B cell (primary cell): ENCODE measurements around the gene TSPAN2. TPM values are rescaled to one million over a fixed set of nuclear protein-coding genes. Genes with fewer than 3 reads are reported as not detected.

Experiments
- ATAC-seq: fragments of 200-7000 bp; cut with Tn5 transposase; one replicate; pipeline ENCODE4 v1.10.0; 2021; ENCODE audit warnings: low read depth, mild to moderate bottlenecking, moderate number of reproducible peaks, moderate library complexity
- CTCF ChIA-PET: fragments of 350-600 bp; sonication (Branson Sonifier 250); formaldehyde crosslinking; loops from one replicate; lab custom pipeline; 2021; ENCODE audit warnings: antibody characterized with exemption, inconsistent platforms; lab: Charles Lee
- POLR2A ChIA-PET: fragments of 350-600 bp; sonication (Branson Sonifier 250); formaldehyde crosslinking; loops from one replicate; lab custom pipeline; 2021; ENCODE audit warnings: antibody characterized with exemption; lab: Charles Lee
- DNase-seq: peaks from one replicate; pipeline ENCODE4 v3.0.0; 2013
- H2AFZ ChIP-seq: 2 replicates; pipeline ENCODE4 v1.6.1; 2012; ENCODE audit warnings: mild to moderate bottlenecking, low read depth, low read length; ENCODE audit not compliant: insufficient read depth, poor library complexity, severe bottlenecking
- H3K27ac ChIP-seq, 2 donors: 1 replicate in 1 of 2; 2 replicates in 1 of 2; pipeline ENCODE4 v1.5.1; 2012 to 2013; ENCODE audit warnings: low read length in 2 of 2, mild to moderate bottlenecking in 2 of 2, moderate library complexity in 1 of 2
- H3K27me3 ChIP-seq, 4 experiments: fragments of 200-600 bp in 1 of 4; sonication (generic) in 1 of 4; replicated peaks in 1 of 4; 1 replicate in 2 of 4; 2 replicates in 2 of 4; pipeline versions ENCODE4 v1.6.1 to v1.7.0; 2013 to 2016; ENCODE audit warnings: low read length in 3 of 4, mild to moderate bottlenecking in 2 of 4, mixed read lengths in 1 of 4, moderate library complexity in 1 of 4; ENCODE audit not compliant: insufficient read depth in 4 of 4, control insufficient read depth in 3 of 4; ENCODE audit errors: control extremely low read depth in 1 of 4
- H3K36me3 ChIP-seq, 2 experiments: replicated peaks in 1 of 2; 1 replicate in 1 of 2; 2 replicates in 1 of 2; pipeline versions ENCODE4 v1.6.1 to v1.7.1; 2013; ENCODE audit warnings: low read length in 1 of 2; ENCODE audit not compliant: insufficient read depth in 2 of 2, control insufficient read depth in 1 of 2; ENCODE audit errors: control extremely low read depth in 1 of 2, extremely low read depth in 1 of 2
- H3K4me1 ChIP-seq, 2 donors: fragments of 200-600 bp in 1 of 2; sonication (generic) in 1 of 2; 1 replicate in 1 of 2; 2 replicates in 1 of 2; pipeline versions ENCODE4 v1.5.1 to v1.6.1; 2013 to 2017; ENCODE audit warnings: low read length in 2 of 2; ENCODE audit not compliant: control insufficient read depth in 2 of 2, insufficient read depth in 2 of 2
- H3K4me2 ChIP-seq: replicated peaks from 2 replicates; pipeline ENCODE3; 2012; ENCODE audit warnings: mild to moderate bottlenecking, low read depth, low read length; ENCODE audit not compliant: poor library complexity, severe bottlenecking
- H3K4me3 ChIP-seq, 5 experiments: fragments of 200-600 bp in 1 of 5; sonication (generic) in 1 of 5; 1 replicate in 3 of 5; 2 replicates in 2 of 5; pipeline versions ENCODE4 v1.5.1 to v1.7.0; 2011 to 2016; ENCODE audit warnings: low read length in 4 of 5, mild to moderate bottlenecking in 4 of 5, low read depth in 2 of 5, control low read depth in 1 of 5, moderate library complexity in 1 of 5; ENCODE audit not compliant: insufficient read depth in 1 of 5; ENCODE audit errors: control extremely low read depth in 1 of 5, extremely low read depth in 1 of 5
- H3K79me2 ChIP-seq: fragments of 200-600 bp; sonication (generic); one replicate; pipeline ENCODE4 v1.6.0; 2016; ENCODE audit warnings: low read length; ENCODE audit not compliant: control insufficient read depth, insufficient read depth
- H3K9ac ChIP-seq: fragments of 200-600 bp; sonication (generic); 2 replicates; pipeline ENCODE4 v1.6.1; 2017; ENCODE audit warnings: mild to moderate bottlenecking, low read length, moderate library complexity
- H3K9me3 ChIP-seq, 3 donors: one replicate each; pipeline versions ENCODE4 v1.6.1 to v1.7.1; 2013; ENCODE audit warnings: low read length in 2 of 3; ENCODE audit not compliant: control insufficient read depth in 2 of 3, insufficient read depth in 1 of 3; ENCODE audit errors: control extremely low read depth in 1 of 3
- H4K20me1 ChIP-seq: 2 replicates; pipeline ENCODE4 v1.6.0; 2012; ENCODE audit warnings: mild to moderate bottlenecking, low read length; ENCODE audit not compliant: insufficient read depth, control insufficient read depth, poor library complexity, severe bottlenecking
- H3K27ac Mint-ChIP-seq: one replicate; pipeline ENCODE4 v1.8.0; 2021; ENCODE audit warnings: mixed read lengths
- H3K27me3 Mint-ChIP-seq: one replicate; pipeline ENCODE4 v1.8.0; 2021; ENCODE audit warnings: mixed read lengths
- H3K4me1 Mint-ChIP-seq: one replicate; pipeline ENCODE4 v1.8.0; 2021; ENCODE audit warnings: mixed read lengths
- H3K4me3 Mint-ChIP-seq: one replicate; pipeline ENCODE4 v1.8.0; 2021; ENCODE audit warnings: mixed read lengths
- H3K9me3 Mint-ChIP-seq: one replicate; pipeline ENCODE4 v1.8.0; 2022; ENCODE audit warnings: mixed read lengths; ENCODE audit not compliant: insufficient read depth
- EZH2 ChIP-seq: IDR thresholded peaks from 2 replicates; pipeline ENCODE4 v1.6.1; 2012; ENCODE audit warnings: borderline replicate concordance, low read depth, mild to moderate bottlenecking, moderate library complexity, low read length; ENCODE audit not compliant: insufficient read depth, poor library complexity, severe bottlenecking
- WGBS: methylation state at CpG from one replicate; pipeline ENCODE4 v1.1.5; 2013; ENCODE audit warnings: missing lambda C conversion rate; ENCODE audit not compliant: insufficient coverage; 5-methylcytosine and 5-hydroxymethylcytosine counted together
- intact Hi-C: fragments of 100-400 bp; cut with micrococcal nuclease; formaldehyde crosslinking; loops from one replicate; pipeline ENCODE4 v1.10.0; 2022
- polyA plus RNA-seq: library from polyadenylated mRNA; depleted of rRNA; stranded (reverse); fragments of >200 nt; gene quantifications from 2 replicates; pipeline ENCODE4 v1.2.3, GENCODE V29; 2012
- total RNA-seq, 2 donors: library from RNA; stranded (reverse); fragments of 120-200 nt in 1 of 2; gene quantifications; 1 replicate in 1 of 2; 2 replicates in 1 of 2; pipeline versions ENCODE4 v1.2.3 to v1.2.4, GENCODE V29; 2013 to 2022
- TF ChIP-seq, protein P1 (sequence below): fragments of 200-600 bp; IDR thresholded peaks from one replicate; pipeline ENCODE4 v1.8.0; 2022; ENCODE audit warnings: antibody characterized with exemption, mild to moderate bottlenecking

Gene TSPAN2
- total and polyA plus RNA-seq, 2 donors (not counting 1 experiment from before 2014, with no cell fraction given) = 0.24 to 0.34 TPM

DNA sequence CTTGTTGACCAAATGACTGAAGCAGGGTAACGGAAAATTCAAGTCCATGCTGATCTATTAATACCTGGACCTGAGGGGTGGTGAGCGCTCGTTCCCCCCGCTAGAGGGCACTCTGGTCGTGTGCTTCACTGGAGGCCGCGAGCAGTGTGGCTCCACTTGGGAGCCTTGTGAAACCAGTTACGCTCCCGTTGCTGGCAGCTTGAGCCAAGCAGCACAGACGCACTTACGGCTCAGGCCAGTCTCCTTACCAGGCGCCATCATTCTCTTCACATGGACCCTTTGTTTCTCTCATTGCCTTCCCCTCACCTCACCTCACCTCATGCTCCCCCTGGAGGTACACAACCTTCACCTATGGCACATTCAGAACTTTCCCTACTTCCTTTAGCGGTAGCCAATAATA lies 49.7 kb upstream of the TSPAN2 start:
- intact Hi-C loops = loop anchor here (10.0 kb wide), 1 partner anchor 566 kb away; no protein-coding TSS in a partner anchor
- Histone ChIP-seq H3K4me3 (no peak overlapping the region), H3K79me2 (no peaks in the 10 kb centered on the region), H3K9ac (peak overlapping the region; percentile 22), H3K4me2 (peak overlapping the region; percentile 59), H3K27me3 (peaks cover 0 to 10% (median 3%) of the 10 kb centered on the region in 4 experiments), H3K36me3 (no peaks in the 10 kb centered on the region), H2AFZ (peak overlapping the region; percentile 68), H3K27ac (no peak overlapping the region), H3K4me1 (peaks cover 0 to 4% of the 10 kb centered on the region in 2 donors), H3K9me3 (no peaks in the 10 kb centered on the region), H4K20me1 (no peaks in the 10 kb centered on the region)
- no peak for TF ChIP-seq EZH2
- TF ChIP-seq, protein P1, sequence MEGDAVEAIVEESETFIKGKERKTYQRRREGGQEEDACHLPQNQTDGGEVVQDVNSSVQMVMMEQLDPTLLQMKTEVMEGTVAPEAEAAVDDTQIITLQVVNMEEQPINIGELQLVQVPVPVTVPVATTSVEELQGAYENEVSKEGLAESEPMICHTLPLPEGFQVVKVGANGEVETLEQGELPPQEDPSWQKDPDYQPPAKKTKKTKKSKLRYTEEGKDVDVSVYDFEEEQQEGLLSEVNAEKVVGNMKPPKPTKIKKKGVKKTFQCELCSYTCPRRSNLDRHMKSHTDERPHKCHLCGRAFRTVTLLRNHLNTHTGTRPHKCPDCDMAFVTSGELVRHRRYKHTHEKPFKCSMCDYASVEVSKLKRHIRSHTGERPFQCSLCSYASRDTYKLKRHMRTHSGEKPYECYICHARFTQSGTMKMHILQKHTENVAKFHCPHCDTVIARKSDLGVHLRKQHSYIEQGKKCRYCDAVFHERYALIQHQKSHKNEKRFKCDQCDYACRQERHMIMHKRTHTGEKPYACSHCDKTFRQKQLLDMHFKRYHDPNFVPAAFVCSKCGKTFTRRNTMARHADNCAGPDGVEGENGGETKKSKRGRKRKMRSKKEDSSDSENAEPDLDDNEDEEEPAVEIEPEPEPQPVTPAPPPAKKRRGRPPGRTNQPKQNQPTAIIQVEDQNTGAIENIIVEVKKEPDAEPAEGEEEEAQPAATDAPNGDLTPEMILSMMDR = peak; percentile 83
- WGBS = 3% methylated on average over 12 of the region's 13 CpGs
- POLR2A ChIA-PET = no interaction called here
- CTCF ChIA-PET = interaction anchor here (0.6 to 2.2 kb wide), 5 partner anchors 17 to 882 kb away, joined by 3 to 8 read pairs (median 5); no protein-coding TSS in a partner anchor
- no peak overlapping the region for H3K27ac Mint-ChIP-seq
- ATAC-seq (peak; percentile 76), DNase-seq (peak; percentile 63)
- H3K27me3 Mint-ChIP-seq = peaks cover 32% of the 10 kb centered on the region
- H3K4me1 Mint-ChIP-seq = peaks cover 4% of the 10 kb centered on the region
- peak overlapping the region; percentile 55 for H3K4me3 Mint-ChIP-seq
- H3K9me3 Mint-ChIP-seq = no peaks in the 10 kb centered on the region

DNA sequence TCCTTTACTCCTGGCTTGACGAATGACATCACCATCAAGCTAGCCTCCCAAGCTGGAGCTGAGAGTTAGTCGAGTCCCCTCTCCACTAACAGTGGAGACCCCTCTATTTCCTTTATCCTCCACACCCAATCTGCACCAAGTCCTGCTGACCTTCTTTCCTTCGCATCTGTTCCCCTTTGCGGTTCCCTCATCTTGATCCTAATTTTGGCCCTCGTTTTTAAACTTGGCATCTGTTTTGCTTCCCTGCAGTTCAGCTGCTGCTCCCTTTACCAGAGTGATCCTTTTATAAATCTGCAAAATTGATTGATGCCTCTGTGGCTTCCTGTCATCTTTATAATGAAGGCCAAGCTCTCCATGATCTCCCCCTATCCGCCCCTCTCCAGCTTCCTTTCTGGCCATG lies 49.0 kb upstream of the TSPAN2 start:
- H3K4me1 Mint-ChIP-seq = peaks cover 4% of the 10 kb centered on the region
- no peaks in the 10 kb centered on the region for H4K20me1 ChIP-seq
- intact Hi-C loops = loop anchor here (10.0 kb wide), 1 partner anchor 567 kb away; no protein-coding TSS in a partner anchor
- WGBS = 83% methylated on average over 6 of the region's 6 CpGs
- H3K27ac ChIP-seq = no peak overlapping the region
- H3K4me3 ChIP-seq = no peak overlapping the region
- ATAC-seq (no peak), DNase-seq (no peak)
- H3K4me3 Mint-ChIP-seq = no peak overlapping the region
- CTCF ChIA-PET = interaction anchor here (0.6 to 2.3 kb wide), 8 partner anchors 9 to 842 kb away, joined by 3 to 17 read pairs (median 7); no protein-coding TSS in a partner anchor
- POLR2A ChIA-PET = no interaction called here
- peaks cover 0 to 9% (median 3%) of the 10 kb centered on the region in 4 experiments for H3K27me3 ChIP-seq
- peaks cover 36% of the 10 kb centered on the region for H3K27me3 Mint-ChIP-seq
- no peak overlapping the region for H2AFZ ChIP-seq
- no peaks in the 10 kb centered on the region for H3K79me2 ChIP-seq
- H3K36me3 ChIP-seq = no peaks in the 10 kb centered on the region
- no peaks in the 10 kb centered on the region for H3K9me3 Mint-ChIP-seq
- H3K4me1 ChIP-seq = peaks cover 0 to 4% of the 10 kb centered on the region in 2 donors
- TF ChIP-seq EZH2 = no peak
- TF ChIP-seq, protein P1 = no peak
- no peaks in the 10 kb centered on the region for H3K9me3 ChIP-seq
- no peak overlapping the region for H3K27ac Mint-ChIP-seq
- H3K4me2 ChIP-seq = no peak overlapping the region
- H3K9ac ChIP-seq = no peak overlapping the region
